ENCODE measurements around the gene CLSTN2.

Gene CLSTN2

DNA sequence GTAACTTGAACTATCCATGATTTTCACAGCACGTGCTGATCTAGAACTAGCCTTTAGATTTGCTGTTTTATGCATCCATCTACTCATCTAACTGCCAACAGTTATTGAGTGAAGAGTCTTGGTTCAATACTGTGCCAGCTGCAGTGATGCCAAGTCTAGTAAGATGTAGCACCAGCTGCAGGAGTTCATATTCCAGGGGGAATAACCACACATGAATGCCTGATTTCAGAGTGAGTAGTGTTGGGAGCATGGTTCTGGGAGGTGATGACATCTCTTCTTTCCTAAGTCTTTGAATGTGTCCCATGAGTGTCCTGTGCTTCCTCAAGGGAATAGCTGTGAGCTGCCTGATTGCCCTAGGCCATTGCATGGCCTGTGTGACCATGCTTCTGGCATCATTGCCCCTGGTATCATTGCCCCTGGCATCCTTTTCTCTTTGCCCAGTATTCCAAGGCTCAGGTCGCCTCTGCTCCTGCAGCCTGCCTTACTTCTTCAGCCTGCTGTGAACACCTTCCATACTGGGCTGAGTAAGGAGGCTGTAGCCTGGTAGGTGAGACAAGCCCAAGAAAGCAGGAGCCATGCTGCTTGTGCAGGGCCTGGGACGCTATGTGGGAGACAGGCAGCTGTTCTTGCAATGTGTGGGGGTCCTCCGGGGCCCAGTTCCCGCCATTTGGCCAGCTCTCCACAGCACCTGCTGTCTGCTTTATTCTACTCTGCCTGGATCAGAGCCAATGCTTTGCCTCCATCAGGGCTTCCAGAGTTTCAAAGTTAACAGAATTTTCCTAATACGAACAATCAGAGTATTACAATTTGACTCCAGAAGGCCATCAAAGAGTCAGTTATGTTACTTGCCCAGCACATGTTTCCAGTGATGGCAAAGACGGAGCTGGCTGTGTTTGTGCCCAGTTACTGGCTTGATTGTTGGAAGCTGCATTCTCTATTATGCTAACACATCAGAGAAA is 73.2 kb downstream of the CLSTN2 start:
- DNase-seq, result no peak

DNA sequence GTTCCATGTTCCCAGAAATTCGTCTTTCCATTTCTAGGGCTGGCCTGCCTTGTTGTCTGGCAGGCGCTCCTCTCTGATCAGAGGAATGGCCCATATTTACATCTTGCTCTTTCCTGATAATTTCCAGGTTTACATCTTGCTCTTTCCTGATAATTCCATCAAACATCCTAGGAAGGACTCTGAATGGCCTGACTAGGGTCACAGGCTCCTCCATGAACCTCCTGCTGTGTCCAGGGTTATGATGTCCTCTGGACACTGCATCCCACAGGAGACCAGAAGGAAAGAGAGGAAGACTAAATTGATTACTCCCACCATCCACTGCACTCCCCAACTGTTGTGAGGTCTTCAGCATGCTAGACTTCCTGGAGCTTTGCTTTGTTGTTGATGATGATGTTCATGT is 75.4 kb downstream of the CLSTN2 start:
- DNase-seq, result no peak

DNA sequence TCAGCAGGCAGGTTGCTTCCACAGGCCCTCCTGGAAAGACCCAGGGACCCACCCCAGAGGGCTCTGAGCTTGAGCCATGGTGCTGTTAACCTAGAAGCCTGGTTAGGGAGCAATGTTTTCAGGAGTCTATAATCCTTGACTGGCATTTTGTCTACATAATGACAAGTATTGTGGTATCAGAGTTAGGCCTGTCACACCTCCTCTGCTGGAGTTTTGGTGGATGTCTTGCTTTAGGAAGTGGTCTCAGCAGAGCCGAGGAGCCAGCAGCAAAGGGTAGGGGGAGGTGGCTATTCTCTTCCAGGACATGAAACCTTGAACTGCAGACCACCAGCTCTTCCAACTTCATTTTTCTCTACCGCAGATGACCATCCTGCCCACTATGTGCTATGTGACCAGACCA is 76.1 kb downstream of the CLSTN2 start:
- DNase-seq, result no peak

DNA sequence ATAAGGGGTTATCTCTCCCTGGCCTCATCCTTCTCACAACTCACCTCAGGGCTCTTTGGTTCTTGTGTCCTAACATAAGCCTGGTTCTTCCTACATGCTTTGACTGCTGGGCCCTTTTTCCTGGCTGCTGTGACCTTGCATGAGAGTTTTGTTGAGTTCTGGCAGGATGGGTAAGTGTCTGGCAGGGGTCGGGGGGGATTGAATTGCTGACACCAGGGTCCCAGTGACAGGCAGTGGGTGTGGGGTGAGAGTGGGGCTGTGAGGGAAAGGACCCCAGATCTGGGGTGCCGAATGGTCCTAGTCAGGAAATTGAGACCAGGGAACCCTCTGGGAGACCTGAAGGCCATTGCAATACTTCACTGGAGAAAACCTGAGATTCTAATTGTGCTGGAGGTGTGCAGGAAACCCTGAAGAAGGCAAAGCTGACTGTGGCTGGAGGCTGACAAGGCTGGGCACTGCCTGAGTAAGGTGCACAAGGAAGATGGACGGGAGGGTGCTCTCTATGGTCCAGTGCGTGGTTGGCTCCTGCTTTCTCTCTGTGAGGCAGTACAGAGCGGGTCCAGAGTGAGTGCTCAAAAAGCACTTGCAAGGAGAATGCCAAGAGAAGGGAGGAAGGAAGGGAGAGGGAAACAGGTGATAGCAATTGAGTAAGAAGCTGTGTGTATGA is 76.8 kb downstream of the CLSTN2 start:
- DNase-seq, result no peak

DNA sequence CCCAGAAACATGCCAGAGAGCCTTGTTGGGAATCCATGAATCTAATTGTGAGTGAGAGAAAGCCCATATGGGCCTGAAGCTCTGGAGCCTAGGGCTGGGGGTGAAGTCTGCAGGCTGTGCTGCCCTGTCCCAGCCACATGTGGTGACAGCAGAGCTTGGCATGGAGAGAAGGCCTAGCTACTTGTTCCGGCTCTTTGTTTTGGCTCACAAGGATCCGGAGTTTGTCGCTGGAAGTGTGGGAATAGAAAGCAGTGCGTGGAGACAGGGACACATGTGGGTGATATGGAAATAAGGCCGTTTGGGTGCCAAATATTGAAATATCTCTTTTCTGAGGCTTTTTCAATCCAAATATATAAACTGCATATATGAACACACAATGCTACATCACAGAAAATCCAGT is 78.2 kb downstream of the CLSTN2 start:
- DNase-seq, result no peak

DNA sequence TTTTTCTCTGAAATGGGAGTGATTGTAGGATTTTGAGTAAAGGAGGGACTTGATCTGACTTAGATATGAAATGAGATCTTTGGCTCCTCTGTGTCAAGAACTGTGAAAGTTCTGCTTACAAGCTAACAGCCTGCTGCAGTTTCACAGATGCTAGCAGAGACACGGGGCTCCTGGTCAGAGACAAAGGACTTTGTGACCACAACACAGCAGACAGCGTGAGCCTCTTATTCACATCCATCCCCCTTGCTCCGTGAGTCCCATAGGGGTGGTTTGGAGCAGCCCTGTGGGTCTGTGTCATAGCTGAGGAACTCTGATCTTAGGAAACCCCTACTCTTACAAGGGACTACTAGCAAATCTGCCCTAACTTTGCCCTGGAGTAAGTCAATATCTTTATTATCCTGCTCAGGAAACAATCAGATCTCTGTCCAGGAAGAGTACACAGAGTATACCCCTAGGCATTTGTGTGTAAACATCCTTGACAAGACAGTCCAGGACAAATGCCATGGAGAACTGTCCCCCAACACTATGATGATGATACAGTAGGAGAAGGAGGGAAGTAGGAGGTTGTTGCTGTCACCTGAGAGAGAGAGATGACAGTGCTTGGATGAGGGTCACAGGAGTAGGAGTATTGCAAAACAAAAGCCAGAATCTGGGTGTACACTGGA is 80.0 kb downstream of the CLSTN2 start:
- DNase-seq, result no peak

DNA sequence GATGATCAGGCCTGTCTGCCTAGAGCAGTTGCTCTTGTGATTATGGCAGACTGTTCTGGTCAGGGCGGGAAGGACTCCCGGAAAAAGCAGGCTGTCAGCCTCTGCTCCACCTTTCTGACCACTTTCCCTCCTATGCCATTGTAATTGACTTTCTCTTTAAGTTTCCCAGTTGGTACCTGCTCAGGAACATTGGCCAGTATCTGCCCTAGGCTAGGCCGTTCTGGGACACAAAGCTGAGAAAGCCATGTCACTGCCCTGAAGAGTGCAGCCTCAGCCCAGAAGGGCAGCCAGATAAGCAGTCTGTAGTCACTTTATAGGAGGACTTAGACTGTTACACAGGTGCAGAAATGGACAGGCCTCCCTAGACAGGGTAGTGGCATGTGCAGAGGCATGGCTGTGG is 80.8 kb downstream of the CLSTN2 start:
- DNase-seq, result no peak

DNA sequence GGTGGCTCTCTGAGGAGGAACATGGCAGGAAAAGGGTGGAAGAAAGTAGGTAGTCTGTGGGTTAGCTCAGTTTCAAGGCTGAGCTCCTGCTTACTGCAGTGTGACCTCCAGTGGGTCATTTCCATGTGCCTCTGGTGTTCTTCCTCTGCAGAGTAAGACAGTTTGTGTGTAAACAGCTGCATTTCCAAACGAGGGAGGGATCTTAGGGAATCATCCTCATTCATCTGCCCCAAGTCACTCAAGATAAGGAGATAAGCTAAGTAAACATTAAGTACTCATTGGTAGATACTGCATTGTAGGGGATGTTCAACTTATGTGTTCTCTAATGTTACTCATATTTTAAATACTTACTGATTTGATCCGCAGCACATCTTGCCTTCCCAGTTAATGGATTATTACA is 83.6 kb downstream of the CLSTN2 start:
- no peak for DNase-seq

DNA sequence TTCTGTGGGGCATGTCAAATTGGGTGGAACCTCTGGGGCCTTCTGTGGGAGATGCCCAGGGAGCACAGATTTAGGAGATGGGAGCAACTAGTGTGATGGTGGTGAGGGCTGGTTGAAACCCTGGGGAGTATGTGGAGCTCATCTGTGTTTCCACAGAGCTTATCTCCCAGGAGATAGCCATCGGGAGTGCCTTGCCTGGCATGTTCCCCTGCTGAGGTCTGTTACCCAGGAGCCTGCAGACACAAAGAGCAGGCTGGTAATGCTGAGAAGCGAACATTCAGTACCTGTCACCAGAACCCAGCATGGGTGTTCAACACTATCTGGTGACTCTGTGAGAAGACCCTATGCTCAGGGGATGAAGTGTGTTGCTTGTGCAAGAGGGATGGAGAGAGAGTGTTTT is 85.0 kb downstream of the CLSTN2 start:
- no peak for DNase-seq

DNA sequence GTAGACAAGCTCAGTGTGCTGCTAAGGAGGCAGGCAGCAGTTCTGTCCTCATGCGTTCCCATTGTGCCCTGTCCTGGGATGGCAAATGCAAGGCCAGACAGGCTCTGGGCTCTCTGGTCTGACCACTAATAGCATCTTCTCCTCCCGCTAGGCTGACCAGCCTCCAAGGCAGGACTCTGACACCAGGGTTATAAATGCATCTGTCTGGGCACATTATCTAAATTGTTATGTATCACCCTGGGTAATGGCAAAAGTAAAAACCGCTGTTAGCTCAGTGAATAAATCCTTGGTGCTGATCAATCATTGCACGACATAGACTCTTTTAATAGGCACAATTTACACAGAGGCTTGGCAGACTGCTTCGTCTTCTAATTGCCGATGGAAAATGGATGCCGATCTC is 85.6 kb downstream of the CLSTN2 start:
- DNase-seq, result no peak

DNA sequence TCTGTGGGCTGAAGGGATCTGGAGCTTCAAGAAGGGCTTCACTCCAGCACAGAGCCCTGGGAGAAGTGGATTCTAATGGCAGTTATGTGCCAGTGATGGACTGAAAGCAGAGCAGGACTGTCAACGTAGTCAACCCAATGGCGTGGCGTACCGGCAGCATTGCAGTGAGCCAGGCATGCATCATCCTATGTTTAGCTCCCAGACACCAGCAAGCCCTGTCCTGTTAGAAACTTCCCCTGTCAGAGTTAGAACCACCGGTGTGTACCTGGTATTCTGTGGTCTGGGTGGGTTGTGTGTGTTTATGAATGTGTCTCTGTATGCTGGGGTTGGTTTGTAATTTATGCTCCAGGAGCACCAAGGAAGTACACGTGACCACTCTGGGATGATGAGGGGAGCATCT is 86.3 kb downstream of the CLSTN2 start:
- no peak for DNase-seq

DNA sequence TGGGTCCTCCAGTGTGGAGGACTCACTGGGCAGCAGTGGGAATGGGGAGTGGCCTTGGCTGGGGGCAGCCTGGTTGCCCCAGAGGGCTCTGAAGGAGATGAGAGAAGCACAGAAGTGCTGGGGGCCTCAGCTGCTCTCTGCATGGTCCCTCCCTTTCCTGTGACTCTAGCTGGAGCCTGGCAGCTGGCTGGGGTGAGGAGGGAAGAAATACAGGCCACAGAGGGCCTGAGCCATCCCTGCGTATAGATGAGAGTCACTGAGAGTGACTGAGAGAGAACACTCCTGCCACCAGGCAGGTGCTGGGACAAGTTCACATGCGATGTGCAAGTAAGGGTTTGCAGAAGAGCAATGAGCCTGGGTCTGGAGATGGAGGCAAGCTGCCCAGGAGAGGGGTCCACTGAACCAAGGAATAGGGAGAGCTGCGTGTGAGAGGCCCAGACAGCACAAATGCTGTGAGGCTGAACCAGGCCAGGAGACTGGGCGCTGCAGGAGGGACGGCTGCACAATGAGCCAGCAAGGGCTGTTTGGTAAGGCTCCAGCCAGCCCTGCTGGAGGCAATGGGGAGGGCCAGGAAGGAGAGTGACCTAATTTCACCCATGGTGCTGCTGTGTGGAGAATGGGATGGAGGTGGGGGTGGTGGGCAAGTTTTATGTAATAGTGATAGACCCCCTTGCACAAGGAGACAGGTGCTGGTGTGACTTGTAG is 87.2 kb downstream of the CLSTN2 start:
- DNase-seq, result no peak

DNA sequence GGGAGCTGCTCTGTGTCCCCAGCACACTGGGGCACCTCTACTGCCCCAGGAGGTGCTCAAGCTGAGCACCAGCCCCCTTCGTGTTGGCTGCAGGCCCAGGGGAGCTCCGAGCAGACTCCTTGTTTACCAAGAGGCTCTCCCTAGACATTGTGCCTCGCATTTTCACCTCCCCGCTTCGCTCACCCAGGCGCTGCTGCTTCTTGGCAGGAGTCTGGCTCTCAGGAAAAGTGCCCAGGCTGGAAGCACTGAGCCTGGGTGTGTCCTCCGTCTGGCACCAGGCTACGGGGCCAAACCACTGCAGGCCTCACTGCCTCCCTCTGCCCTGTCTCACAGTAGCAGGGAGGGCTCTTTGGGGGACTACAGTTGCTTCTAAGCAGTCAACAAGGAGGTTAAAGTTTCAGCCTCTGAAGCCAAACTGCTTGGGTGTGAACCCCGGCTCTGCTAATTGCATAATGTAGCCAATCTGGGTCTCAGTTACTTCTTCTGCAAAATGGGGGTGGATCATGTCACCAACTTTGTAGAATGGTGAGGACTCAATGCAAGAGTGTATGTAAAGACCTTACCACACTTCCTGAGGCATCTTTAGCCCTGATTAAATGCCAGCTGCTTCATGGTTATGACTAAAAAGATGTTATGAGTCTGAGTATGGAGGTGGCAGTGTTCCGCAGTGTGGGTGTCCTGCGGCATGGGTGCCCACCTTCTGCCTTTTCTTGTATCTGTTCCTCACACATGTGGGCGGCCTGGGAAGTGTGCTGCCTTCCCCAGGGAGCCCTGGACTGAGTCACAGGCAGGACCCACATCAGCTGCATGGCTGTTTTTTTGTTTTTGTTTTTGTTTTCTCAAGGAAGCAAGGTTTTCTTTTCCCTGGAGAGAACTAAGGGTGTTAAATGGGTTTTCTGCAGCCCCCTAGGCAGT is 88.9 kb downstream of the CLSTN2 start:
- no peak for DNase-seq

DNA sequence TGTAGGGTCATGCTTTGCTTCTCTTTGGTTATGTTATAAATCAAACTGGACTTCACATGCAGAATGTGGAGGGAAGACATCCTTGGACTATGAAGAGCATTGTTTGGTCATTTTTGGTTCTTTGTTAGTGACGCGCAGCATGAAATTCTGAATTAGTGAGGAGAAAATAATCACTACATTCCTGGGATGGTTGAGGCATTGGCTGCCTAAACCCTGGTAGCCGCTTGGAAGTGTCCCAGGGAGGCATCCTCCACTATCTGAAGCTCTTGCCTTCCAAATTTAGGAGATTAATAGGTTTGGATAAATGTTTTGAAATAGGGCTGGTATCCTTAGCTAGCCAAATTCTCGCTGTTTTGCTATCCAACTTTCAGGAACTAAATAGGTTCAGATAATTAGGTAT is 96.2 kb downstream of the CLSTN2 start:
- DNase-seq, result no peak

DNA sequence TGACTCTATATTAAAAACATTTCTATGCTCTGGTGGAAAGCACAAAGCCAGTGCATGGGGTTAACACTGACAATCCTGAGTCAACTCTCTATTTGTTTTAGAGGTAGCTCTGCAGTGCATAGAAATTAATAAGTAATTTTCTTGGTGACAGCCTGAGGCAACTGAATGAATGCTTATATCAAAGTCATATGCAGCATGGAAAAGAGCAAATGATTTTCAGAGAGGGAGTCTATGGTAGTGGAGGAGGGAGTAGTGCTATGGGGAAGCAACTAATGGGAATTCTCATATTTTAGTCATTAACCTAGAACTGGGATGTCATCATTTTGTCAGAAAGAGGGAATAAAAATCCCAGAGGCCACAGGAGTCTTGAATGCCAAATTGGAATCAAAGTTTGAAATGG is 99.1 kb downstream of the CLSTN2 start:
- no peak for DNase-seq

DNA sequence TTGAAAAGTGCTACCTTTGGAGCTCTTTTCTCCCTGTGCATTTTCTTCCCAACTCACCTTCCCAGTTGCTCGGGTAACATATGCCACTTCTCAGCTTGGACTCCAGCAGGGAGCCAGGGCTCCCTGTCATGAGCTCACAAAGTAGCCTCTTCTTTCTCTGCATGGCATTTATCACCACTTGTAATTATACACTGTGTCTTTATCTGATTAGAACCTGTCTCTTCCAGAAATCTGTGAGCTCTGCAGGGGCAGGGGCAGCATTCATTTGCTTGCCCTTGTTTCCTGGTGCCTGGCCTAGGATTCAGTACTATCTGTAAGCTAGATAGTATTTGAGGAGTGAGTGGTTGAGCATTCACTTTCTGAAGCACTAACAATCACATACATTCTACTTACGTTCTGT is 100.9 kb downstream of the CLSTN2 start:
- DNase-seq, result no peak

DNA sequence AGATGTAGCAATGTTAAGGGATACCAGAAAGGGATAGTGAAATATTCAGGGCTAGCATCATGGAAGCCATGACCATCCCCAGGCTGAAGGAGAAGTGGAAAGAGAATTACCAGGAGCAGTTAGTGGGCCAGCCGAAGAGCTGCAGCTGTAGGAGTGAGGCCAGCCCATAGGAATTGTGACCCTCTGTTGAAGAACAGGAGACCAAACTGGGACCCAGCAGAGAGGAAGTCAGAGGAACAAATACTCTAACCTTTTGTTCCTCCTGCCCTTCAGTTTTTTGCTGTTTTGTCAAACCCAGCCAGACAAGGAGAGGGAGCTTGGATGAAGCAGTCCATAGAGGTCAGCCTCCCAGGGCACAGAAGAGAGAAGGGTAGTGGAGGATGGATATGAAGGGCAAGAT is 115.4 kb downstream of the CLSTN2 start:
- no peak for DNase-seq

DNA sequence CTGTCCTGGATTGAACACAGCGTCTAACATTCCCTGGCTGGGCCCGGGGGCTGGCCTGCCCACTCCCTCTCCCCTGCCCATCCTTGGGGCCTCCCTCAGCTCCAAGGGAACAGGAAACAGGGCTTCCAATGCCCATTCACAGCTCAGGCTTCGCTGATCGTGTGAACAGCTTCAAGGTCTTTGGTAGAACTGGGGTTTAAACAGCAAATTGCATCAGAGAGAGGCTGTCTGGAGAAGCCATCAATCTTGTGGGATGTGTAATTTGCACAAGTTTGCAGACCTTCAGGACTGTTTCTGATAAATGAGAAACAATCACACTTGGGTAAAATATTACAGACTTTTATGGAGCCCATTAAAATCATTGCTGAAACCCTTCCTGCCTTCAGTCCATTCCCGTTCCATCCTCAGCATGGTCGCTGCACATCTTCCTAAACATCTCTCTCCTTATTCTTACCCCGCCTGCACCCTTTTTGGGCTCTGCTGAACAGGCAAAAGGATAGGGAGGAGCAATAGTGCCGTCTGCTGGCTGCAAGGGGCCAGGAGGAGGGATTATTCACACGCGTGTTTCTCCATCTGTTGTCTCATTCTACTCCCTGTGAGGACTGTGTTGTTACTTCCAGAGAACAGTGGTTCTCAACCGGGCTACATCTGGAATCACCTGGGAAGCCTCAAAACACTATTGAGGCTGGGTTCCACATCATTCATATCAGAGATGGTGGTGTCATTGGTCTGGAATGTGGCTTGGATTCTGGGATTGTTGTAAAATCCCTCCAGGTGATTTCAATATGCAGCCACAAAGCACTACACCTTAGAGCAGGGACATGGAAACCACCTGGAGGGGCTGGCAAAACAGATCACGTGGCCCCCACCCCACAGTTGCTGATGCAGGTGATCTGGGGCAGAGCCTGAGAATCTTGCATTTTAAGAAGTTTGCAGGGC is 116.3 kb downstream of the CLSTN2 start:
- no peak for DNase-seq

DNA sequence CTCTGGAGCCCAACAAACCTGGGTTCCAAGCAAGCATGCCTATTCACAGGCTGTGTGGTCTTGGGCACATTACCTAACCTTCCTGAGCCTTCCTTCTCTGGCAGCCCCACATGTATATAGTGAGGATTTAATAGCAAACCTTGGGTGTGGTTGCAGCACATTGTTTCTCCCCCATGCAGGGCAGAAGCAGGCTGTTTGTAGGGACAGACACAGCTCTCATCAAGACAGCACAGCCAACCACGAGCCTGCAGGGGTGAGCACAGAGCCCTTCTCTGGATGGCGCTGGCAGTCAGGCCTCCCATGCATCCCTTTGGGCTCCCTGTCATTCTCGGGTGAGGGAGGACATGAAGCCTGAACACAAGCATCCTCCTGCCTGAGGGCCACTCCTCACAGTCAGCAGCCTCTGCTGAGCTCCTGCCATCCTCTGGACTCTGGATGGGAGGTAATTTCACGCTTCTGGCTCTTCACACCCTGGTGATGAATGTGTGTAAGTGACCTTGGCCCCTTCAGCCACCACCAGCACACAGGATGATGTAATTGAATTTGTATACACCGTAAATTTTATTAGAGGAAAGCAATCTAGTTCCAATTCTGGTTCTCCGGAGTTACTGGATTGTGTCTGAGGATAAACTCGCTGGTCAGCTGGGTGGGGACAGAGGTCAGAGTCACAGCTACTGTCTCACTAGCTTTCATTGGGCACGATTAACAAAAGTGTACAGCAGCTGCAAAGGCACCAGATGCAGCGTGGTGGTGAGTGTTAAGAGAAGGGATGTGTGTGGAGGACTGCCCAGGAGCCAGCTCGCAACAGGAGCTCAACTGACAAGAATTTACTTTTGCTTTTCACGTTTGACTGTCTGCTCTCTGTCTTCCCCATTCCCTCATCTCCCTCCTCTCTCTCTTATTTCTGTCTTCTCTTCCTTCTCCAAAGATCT is 118.1 kb downstream of the CLSTN2 start:
- no peak for DNase-seq

DNA sequence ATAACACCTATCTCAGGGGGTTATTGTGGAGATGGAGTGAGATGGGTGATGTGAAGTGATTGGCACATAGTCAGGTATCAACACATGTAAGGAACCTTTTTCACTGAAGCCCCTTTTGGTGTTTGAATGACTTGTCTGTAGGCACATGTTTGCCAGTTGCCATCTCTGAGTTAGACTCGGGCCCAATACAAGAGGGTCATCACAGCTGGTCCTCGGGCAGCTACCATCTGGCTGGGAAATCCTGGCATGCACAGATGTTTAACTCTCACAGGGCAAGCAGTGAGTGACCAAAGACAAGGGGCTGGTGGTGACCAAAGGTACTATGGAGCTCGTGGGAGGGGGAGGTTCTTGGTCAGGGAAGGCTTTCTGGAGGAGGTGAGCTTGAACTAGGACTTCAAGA is 118.8 kb downstream of the CLSTN2 start:
- no peak for DNase-seq

Measured in CD4-positive, alpha-beta T cell treated with Interleukin-12 subunit alpha and Interleukin-12 subunit beta, for 1 hour (primary cell).